Measurements from ENCODE around the gene DNAH8. TPM values are rescaled to one million over a fixed set of nuclear protein-coding genes. Genes with fewer than 3 reads are reported as not detected.

Gene DNAH8
- polyA plus RNA-seq, 1 of the 3 experiments (the other 2 are of a cell fraction): not detected

DNA sequence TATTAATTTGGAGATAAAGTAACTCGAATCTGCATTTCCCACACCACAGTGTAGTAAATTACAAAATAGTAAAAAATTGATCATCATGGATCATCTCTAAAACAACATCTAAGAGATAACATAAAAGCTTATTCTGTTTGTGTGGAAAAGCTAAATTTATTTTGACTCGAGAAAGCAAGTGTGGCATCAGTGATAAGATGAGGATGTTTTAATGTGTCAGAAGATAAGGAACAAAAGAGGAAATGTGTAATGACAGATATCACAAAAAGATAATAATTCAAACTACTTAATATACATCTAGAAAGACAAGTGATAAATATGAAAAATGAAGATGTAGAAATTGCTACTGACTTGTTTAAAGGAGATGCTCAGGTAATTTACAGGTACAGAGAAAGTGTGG is 74.1 kb downstream of the DNAH8 start:
- DNase-seq: no peak
- Histone ChIP-seq H3K9me3 (no peaks in the 10 kb centered on the region), H3K79me2 (ENCODE audit: insufficient read depth) (no peaks in the 10 kb centered on the region), H3K9me2 (no peaks in the 10 kb centered on the region), H3K27ac (ENCODE audit: low read depth in 2 of 2, low read length in 1 of 2) (no peak overlapping the region), H3K4me1 (ENCODE audit: control insufficient read depth in 1 of 2, insufficient read depth in 2 of 2, low read depth in 1 of 2, low read length in 1 of 2) (peaks cover 0 to 10% of the 10 kb centered on the region in 2 experiments; a peak in 1 of 4 replicates), H4K20me1 (ENCODE audit: insufficient read depth) (no peaks in the 10 kb centered on the region), H3K36me3 (replicated peaks in 1 of 2; ENCODE audit: control insufficient read depth in 1 of 2, insufficient read depth in 2 of 2, low read length in 1 of 2) (no peaks in the 10 kb centered on the region), H3K4me3 (ENCODE audit: low read depth in 2 of 2, low read length in 1 of 2) (no peak overlapping the region), H2AFZ (ENCODE audit: low read depth) (no peak overlapping the region), H3K4me2 (no peak overlapping the region), H3F3A (replicated peaks; ENCODE audit: insufficient read depth) (peaks cover 10% of the 10 kb centered on the region), H3K27me3 (ENCODE audit: insufficient read depth) (no peaks in the 10 kb centered on the region), H3K9ac (no peak overlapping the region)
- POLR2A ChIA-PET: interaction anchor here (0.6 kb wide), 1 partner anchor 208 kb away, joined by 4 read pairs; no protein-coding TSS in a partner anchor
- CTCF ChIA-PET: interaction anchor here (0.6 to 1.0 kb wide), 5 partner anchors 26 to 1319 kb away, joined by 3 to 6 read pairs (median 3); no protein-coding TSS in a partner anchor
- TF ChIP-seq, protein P1, sequence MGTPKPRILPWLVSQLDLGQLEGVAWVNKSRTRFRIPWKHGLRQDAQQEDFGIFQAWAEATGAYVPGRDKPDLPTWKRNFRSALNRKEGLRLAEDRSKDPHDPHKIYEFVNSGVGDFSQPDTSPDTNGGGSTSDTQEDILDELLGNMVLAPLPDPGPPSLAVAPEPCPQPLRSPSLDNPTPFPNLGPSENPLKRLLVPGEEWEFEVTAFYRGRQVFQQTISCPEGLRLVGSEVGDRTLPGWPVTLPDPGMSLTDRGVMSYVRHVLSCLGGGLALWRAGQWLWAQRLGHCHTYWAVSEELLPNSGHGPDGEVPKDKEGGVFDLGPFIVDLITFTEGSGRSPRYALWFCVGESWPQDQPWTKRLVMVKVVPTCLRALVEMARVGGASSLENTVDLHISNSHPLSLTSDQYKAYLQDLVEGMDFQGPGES (IDR thresholded peaks at IDR 0.05; ENCODE audit: low read depth, low read length): no peak
- TF ChIP-seq NRF1 (IDR thresholded peaks at IDR 0.05; ENCODE audit: low read depth, low read length) (no peak), TEAD4 (IDR thresholded peaks at IDR 0.05; ENCODE audit: borderline replicate concordance, insufficient read depth) (no peak), ELF1 (IDR thresholded peaks at IDR 0.05) (no peak), TAF1 (IDR thresholded peaks at IDR 0.05; ENCODE audit: borderline replicate concordance, low read depth, low read length) (no peak), MEF2A (IDR thresholded peaks at IDR 0.05; ENCODE audit: borderline replicate concordance, low read depth) (no peak), EZH2phosphoT487 (IDR thresholded peaks at IDR 0.05; ENCODE audit: borderline replicate concordance, low read depth) (no peak), RXRA (IDR thresholded peaks at IDR 0.05; ENCODE audit: borderline replicate concordance, low read depth) (no peak)
- TF ChIP-seq, protein P2, sequence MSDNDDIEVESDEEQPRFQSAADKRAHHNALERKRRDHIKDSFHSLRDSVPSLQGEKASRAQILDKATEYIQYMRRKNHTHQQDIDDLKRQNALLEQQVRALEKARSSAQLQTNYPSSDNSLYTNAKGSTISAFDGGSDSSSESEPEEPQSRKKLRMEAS (IDR thresholded peaks at IDR 0.05; ENCODE audit: low read depth): no peak
- TF ChIP-seq, protein P3, sequence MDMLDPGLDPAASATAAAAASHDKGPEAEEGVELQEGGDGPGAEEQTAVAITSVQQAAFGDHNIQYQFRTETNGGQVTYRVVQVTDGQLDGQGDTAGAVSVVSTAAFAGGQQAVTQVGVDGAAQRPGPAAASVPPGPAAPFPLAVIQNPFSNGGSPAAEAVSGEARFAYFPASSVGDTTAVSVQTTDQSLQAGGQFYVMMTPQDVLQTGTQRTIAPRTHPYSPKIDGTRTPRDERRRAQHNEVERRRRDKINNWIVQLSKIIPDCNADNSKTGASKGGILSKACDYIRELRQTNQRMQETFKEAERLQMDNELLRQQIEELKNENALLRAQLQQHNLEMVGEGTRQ (IDR thresholded peaks at IDR 0.05; ENCODE audit: borderline replicate concordance, low read depth, low read length): no peak
- 29% methylated on average over 2 of the region's 2 CpGs for WGBS (ENCODE audit: low lambda C conversion rate)

DNA sequence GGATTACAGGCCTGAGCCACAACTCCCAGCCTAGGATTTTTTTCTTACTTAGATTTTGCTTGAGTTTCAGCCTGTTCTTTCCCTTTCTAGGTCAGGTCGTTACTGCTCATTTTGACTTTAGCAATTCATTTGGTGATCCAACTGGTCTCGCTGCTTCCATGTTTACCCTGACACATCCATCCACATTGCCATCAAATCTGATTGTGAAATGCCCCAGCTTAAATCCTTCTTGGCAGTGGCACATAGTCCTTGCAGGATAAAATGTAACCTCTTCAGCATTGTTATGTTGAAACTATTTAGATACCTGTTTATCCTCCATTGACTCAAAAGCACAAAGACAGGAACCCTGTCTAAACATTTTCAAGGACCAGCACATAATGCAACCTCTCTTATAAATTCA is 77.2 kb downstream of the DNAH8 start:
- Histone ChIP-seq H3K9me3 (no peaks in the 10 kb centered on the region), H3K27me3 (ENCODE audit: insufficient read depth) (no peaks in the 10 kb centered on the region), H3K4me2 (no peak overlapping the region), H4K20me1 (ENCODE audit: insufficient read depth) (no peaks in the 10 kb centered on the region), H3K9me2 (no peaks in the 10 kb centered on the region), H2AFZ (ENCODE audit: low read depth) (no peak overlapping the region), H3K79me2 (ENCODE audit: insufficient read depth) (no peaks in the 10 kb centered on the region), H3K4me3 (ENCODE audit: low read depth in 2 of 2, low read length in 1 of 2) (no peak overlapping the region), H3K9ac (no peak overlapping the region), H3K27ac (ENCODE audit: low read depth in 2 of 2, low read length in 1 of 2) (no peak overlapping the region), H3K4me1 (ENCODE audit: control insufficient read depth in 1 of 2, insufficient read depth in 2 of 2, low read depth in 1 of 2, low read length in 1 of 2) (peaks cover 0 to 4% of the 10 kb centered on the region in 2 experiments; a peak in 1 of 4 replicates), H3K36me3 (replicated peaks in 1 of 2; ENCODE audit: control insufficient read depth in 1 of 2, insufficient read depth in 2 of 2, low read length in 1 of 2) (no peaks in the 10 kb centered on the region), H3F3A (replicated peaks; ENCODE audit: insufficient read depth) (peaks cover 10% of the 10 kb centered on the region)
- DNase-seq: no peak
- ChIA-PET CTCF (interaction anchor here (0.6 kb wide), 1 partner anchor 966 kb away, joined by 3 read pairs; no protein-coding TSS in a partner anchor), POLR2A (no interaction called here)
- WGBS (ENCODE audit: low lambda C conversion rate): 47% methylated on average over 2 of the region's 2 CpGs
- TF ChIP-seq, protein P4, sequence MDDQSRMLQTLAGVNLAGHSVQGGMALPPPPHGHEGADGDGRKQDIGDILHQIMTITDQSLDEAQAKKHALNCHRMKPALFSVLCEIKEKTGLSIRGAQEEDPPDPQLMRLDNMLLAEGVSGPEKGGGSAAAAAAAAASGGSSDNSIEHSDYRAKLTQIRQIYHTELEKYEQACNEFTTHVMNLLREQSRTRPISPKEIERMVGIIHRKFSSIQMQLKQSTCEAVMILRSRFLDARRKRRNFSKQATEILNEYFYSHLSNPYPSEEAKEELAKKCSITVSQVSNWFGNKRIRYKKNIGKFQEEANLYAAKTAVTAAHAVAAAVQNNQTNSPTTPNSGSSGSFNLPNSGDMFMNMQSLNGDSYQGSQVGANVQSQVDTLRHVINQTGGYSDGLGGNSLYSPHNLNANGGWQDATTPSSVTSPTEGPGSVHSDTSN (IDR thresholded peaks at IDR 0.05): no peak
- TF ChIP-seq RAD21 (IDR thresholded peaks at IDR 0.05; ENCODE audit: low read length) (no peak), MEF2A (IDR thresholded peaks at IDR 0.05; ENCODE audit: borderline replicate concordance, low read depth) (no peak), JUND (IDR thresholded peaks at IDR 0.05) (no peak), FOXJ3 (CRISPR knock-in tag; IDR thresholded peaks at IDR 0.05) (no peak), NRF1 (IDR thresholded peaks at IDR 0.05; ENCODE audit: low read depth, low read length) (no peak), CHD2 (IDR thresholded peaks at IDR 0.05; ENCODE audit: low read length, partially characterized antibody) (no peak), NFIC (IDR thresholded peaks at IDR 0.05; ENCODE audit: borderline replicate concordance) (no peak), POLR2AphosphoS5 (IDR thresholded peaks at IDR 0.05; ENCODE audit: low read depth, low read length) (no peak), TEAD4 (IDR thresholded peaks at IDR 0.05; ENCODE audit: borderline replicate concordance, insufficient read depth) (no peak), YY1 (IDR thresholded peaks at IDR 0.05; ENCODE audit: low read depth) (no peak), GABPA (IDR thresholded peaks at IDR 0.05; ENCODE audit: low read depth) (no peak)
- TF ChIP-seq, protein P3 (IDR thresholded peaks at IDR 0.05; ENCODE audit: borderline replicate concordance, low read depth, low read length): no peak
- TF ChIP-seq, protein P5, sequence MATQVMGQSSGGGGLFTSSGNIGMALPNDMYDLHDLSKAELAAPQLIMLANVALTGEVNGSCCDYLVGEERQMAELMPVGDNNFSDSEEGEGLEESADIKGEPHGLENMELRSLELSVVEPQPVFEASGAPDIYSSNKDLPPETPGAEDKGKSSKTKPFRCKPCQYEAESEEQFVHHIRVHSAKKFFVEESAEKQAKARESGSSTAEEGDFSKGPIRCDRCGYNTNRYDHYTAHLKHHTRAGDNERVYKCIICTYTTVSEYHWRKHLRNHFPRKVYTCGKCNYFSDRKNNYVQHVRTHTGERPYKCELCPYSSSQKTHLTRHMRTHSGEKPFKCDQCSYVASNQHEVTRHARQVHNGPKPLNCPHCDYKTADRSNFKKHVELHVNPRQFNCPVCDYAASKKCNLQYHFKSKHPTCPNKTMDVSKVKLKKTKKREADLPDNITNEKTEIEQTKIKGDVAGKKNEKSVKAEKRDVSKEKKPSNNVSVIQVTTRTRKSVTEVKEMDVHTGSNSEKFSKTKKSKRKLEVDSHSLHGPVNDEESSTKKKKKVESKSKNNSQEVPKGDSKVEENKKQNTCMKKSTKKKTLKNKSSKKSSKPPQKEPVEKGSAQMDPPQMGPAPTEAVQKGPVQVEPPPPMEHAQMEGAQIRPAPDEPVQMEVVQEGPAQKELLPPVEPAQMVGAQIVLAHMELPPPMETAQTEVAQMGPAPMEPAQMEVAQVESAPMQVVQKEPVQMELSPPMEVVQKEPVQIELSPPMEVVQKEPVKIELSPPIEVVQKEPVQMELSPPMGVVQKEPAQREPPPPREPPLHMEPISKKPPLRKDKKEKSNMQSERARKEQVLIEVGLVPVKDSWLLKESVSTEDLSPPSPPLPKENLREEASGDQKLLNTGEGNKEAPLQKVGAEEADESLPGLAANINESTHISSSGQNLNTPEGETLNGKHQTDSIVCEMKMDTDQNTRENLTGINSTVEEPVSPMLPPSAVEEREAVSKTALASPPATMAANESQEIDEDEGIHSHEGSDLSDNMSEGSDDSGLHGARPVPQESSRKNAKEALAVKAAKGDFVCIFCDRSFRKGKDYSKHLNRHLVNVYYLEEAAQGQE (IDR thresholded peaks at IDR 0.05; ENCODE audit: low read depth, low read length): no peak
